Ishikawa (cell line): ENCODE measurements around the gene NR5A2.

Experiments
- CEBPB ChIP-seq: IDR thresholded peaks from 2 replicates; pipeline ENCODE4 v1.6.1; 2012
- CREB1 ChIP-seq: IDR thresholded peaks from 2 replicates; pipeline ENCODE4 v1.6.1; 2012; ENCODE audit warnings: low read depth
- EGR1 ChIP-seq: IDR thresholded peaks from 2 replicates; pipeline ENCODE4 v1.6.1; 2012
- EP300 ChIP-seq: IDR thresholded peaks from 2 replicates; pipeline ENCODE4 v1.6.1; 2012; ENCODE audit warnings: borderline replicate concordance
- FOXM1 ChIP-seq: IDR thresholded peaks from 2 replicates; pipeline ENCODE4 v1.6.1; 2012; ENCODE audit warnings: low read depth, borderline replicate concordance
- NFIC ChIP-seq: IDR thresholded peaks from 2 replicates; pipeline ENCODE4 v1.6.1; 2012
- RAD21 ChIP-seq: IDR thresholded peaks from 2 replicates; pipeline ENCODE4 v1.6.1; 2012; ENCODE audit warnings: low read depth
- TAF1 ChIP-seq: IDR thresholded peaks from 2 replicates; pipeline ENCODE4 v1.6.1; 2012; ENCODE audit warnings: low read depth, mild to moderate bottlenecking
- TCF12 ChIP-seq: IDR thresholded peaks from 2 replicates; pipeline ENCODE4 v1.6.1; 2012; ENCODE audit warnings: low read depth
- TEAD4 ChIP-seq: IDR thresholded peaks from 2 replicates; pipeline ENCODE4 v1.6.1; 2012
- YY1 ChIP-seq: IDR thresholded peaks from 2 replicates; pipeline ENCODE4 v1.6.1; 2012; ENCODE audit warnings: low read depth
- ZBTB7A ChIP-seq: IDR thresholded peaks from 2 replicates; pipeline ENCODE4 v1.6.1; 2012; ENCODE audit warnings: low read depth
- TF ChIP-seq, protein P1 (sequence below): IDR thresholded peaks from 2 replicates; pipeline ENCODE4 v1.6.1; 2012
- TF ChIP-seq, protein P2 (sequence below): IDR thresholded peaks from 2 replicates; pipeline ENCODE4 v1.6.1; 2012; ENCODE audit warnings: low read depth, mild to moderate bottlenecking
- TF ChIP-seq, protein P3 (sequence below): IDR thresholded peaks from 2 replicates; pipeline ENCODE4 v1.6.1; 2012

Gene NR5A2

DNA sequence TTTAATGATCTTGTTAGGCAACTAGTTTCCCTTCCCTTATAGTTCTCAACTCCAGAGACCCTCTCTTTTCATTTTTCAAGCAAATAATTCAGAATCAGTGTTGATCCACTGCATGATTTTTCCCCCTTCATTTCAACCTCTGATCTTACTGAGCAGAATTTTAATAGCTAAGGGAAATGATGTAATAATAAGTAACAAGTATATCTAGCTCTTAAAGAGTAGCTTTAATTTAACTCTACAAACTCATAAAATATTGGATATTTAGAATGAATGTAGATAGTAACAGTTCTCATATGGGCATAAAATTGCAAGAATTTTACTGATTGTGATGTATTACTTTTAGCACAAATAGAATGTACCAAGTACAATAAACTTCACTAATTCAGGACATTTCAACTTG is 130.2 kb downstream of the NR5A2 start:
- TF ChIP-seq YY1 (no peak), TEAD4 (no peak), EP300 (no peak), TCF12 (no peak), CREB1 (no peak), TAF1 (no peak), NFIC (no peak), CEBPB (no peak)
- TF ChIP-seq, protein P1, sequence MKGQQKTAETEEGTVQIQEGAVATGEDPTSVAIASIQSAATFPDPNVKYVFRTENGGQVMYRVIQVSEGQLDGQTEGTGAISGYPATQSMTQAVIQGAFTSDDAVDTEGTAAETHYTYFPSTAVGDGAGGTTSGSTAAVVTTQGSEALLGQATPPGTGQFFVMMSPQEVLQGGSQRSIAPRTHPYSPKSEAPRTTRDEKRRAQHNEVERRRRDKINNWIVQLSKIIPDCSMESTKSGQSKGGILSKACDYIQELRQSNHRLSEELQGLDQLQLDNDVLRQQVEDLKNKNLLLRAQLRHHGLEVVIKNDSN: no peak

DNA sequence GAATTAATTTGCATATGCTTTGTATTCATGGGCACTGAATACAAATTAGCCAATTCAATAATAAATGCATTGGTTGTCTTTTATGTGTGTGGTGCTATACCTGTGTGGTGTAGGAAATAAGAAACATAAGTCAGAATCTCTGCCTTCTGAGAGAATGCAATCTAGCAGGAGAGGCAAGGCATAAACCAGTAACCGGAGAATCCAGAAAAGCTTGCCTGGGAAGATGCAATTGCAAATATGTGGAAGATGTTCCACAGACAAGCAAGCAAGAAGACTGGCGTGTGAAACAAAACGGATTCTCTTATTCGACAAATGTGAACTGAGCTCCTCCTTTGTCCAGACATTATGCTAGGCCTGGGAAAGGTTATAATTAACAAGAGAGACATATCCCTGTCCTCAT is 134.3 kb downstream of the NR5A2 start:
- no peak for TF ChIP-seq RAD21
- no peak for TF ChIP-seq TAF1
- TF ChIP-seq TCF12: no peak
- no peak for TF ChIP-seq CREB1
- TF ChIP-seq EGR1: no peak
- TF ChIP-seq CEBPB: no peak
- TF ChIP-seq YY1: no peak
- TF ChIP-seq NFIC: no peak
- TF ChIP-seq, protein P2, sequence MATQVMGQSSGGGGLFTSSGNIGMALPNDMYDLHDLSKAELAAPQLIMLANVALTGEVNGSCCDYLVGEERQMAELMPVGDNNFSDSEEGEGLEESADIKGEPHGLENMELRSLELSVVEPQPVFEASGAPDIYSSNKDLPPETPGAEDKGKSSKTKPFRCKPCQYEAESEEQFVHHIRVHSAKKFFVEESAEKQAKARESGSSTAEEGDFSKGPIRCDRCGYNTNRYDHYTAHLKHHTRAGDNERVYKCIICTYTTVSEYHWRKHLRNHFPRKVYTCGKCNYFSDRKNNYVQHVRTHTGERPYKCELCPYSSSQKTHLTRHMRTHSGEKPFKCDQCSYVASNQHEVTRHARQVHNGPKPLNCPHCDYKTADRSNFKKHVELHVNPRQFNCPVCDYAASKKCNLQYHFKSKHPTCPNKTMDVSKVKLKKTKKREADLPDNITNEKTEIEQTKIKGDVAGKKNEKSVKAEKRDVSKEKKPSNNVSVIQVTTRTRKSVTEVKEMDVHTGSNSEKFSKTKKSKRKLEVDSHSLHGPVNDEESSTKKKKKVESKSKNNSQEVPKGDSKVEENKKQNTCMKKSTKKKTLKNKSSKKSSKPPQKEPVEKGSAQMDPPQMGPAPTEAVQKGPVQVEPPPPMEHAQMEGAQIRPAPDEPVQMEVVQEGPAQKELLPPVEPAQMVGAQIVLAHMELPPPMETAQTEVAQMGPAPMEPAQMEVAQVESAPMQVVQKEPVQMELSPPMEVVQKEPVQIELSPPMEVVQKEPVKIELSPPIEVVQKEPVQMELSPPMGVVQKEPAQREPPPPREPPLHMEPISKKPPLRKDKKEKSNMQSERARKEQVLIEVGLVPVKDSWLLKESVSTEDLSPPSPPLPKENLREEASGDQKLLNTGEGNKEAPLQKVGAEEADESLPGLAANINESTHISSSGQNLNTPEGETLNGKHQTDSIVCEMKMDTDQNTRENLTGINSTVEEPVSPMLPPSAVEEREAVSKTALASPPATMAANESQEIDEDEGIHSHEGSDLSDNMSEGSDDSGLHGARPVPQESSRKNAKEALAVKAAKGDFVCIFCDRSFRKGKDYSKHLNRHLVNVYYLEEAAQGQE: no peak
- TF ChIP-seq, protein P1: no peak
- TF ChIP-seq TEAD4: no peak
- no peak for TF ChIP-seq ZBTB7A
- TF ChIP-seq, protein P3, sequence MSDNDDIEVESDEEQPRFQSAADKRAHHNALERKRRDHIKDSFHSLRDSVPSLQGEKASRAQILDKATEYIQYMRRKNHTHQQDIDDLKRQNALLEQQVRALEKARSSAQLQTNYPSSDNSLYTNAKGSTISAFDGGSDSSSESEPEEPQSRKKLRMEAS: no peak
- TF ChIP-seq FOXM1: no peak
- no peak for TF ChIP-seq EP300

DNA sequence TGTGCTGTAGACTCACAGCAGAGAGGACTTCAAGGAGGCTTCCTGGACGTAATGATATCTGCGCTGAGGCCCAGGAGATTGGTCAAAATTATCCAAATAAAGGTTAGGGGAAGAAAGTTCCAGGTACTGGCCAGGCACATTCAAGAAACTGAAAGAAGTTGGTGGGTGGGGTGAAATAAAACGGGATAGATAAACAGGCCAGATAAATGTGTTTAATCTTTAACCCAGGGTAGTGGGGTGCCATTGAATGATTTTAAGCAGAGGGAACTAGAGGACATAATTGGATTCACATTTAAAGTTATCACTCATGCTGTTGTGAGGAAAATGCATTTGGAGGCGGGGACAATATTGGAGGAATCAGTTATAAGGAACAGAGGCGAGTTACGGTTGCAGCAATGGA is 134.7 kb downstream of the NR5A2 start:
- TF ChIP-seq TEAD4 (no peak), TCF12 (no peak), TAF1 (no peak), RAD21 (no peak), NFIC (no peak), FOXM1 (no peak), EP300 (no peak), EGR1 (no peak), YY1 (no peak), CREB1 (no peak), ZBTB7A (no peak), CEBPB (no peak)
- TF ChIP-seq, protein P1: no peak
- TF ChIP-seq, protein P3: no peak
- TF ChIP-seq, protein P2: no peak

DNA sequence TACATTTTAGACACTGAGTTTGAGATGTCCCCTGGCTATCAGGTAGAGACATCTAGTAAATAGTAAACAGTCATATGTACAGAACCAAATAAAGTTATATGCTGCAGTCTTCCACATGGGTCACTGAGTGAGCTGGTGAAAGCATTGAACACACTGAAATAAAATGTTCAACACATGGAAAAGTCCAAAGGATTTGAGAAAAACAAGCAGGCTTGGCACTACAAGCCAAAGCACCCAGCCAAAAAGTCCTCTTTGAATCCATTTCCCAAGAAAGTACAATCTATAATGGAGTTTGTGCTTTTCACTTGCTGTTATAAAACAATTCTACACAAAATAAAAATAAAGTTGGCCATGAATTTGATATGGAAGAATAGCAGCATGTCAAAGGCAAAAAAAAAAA is 135.4 kb downstream of the NR5A2 start:
- TF ChIP-seq, protein P1: no peak
- TF ChIP-seq EP300: no peak
- no peak for TF ChIP-seq RAD21
- no peak for TF ChIP-seq TCF12
- TF ChIP-seq, protein P3: no peak
- TF ChIP-seq, protein P2: no peak
- no peak for TF ChIP-seq YY1
- TF ChIP-seq ZBTB7A: no peak
- no peak for TF ChIP-seq FOXM1
- TF ChIP-seq EGR1: no peak
- no peak for TF ChIP-seq CREB1
- TF ChIP-seq TAF1: no peak
- no peak for TF ChIP-seq CEBPB
- TF ChIP-seq TEAD4: no peak
- TF ChIP-seq NFIC: no peak
